Astrocyte (in vitro differentiated cells and primary cell): Measurements from ENCODE around the gene SLPI.

ENCODE experiments used
- CTCF ChIP-seq: IDR thresholded peaks from 2 replicates; pipeline ENCODE4 v1.5.1; 2011; ENCODE audit warnings: low read depth, mild to moderate bottlenecking, inconsistent platforms, low read length, moderate library complexity; ENCODE audit not compliant: insufficient read depth
- EZH2 ChIP-seq: IDR thresholded peaks from 2 replicates; pipeline ENCODE4 v1.6.1; 2012; ENCODE audit warnings: mild to moderate bottlenecking, low read length, inconsistent platforms; ENCODE audit not compliant: insufficient read depth

- no peak for TF ChIP-seq CTCF
- TF ChIP-seq EZH2 = no peak
Observed at GRCh38 chr20:45218636-45219035, 35.7 kb downstream of the SLPI start.
